Activated B cell treated with CpG ODN at 0.5 μM for 24 hours (primary cell): ENCODE results near the gene CEP164. TPM values are rescaled to one million over a fixed set of nuclear protein-coding genes. Genes with fewer than 3 reads are reported as not detected.

Source experiments
- ATAC-seq: fragments of 200-7000 bp; cut with Tn5 transposase; one replicate; pipeline ENCODE4 v1.10.0; 2021; ENCODE audit warnings: low read depth, mild to moderate bottlenecking, moderate library complexity
- CTCF ChIA-PET: fragments of 350-600 bp; sonication (Branson Sonifier 250); formaldehyde crosslinking; loops from one replicate; lab custom pipeline; 2021; ENCODE audit warnings: antibody characterized with exemption; lab: Charles Lee
- POLR2A ChIA-PET: fragments of 350-600 bp; sonication (Branson Sonifier 250); formaldehyde crosslinking; loops from one replicate; lab custom pipeline; 2021; ENCODE audit warnings: antibody characterized with exemption; lab: Charles Lee
- DNase-seq: peaks from one replicate; pipeline ENCODE4 v3.0.0; 2022
- H3K27ac Mint-ChIP-seq: one replicate; pipeline ENCODE4 v1.8.0; 2020; ENCODE audit warnings: mixed read lengths
- H3K27me3 Mint-ChIP-seq: one replicate; pipeline ENCODE4 v1.8.0; 2021; ENCODE audit warnings: mixed read lengths
- H3K36me3 Mint-ChIP-seq: one replicate; pipeline ENCODE4 v1.8.0; 2021; ENCODE audit warnings: low read depth, mixed read lengths
- H3K4me1 Mint-ChIP-seq: one replicate; pipeline ENCODE4 v1.8.0; 2021; ENCODE audit warnings: mixed read lengths
- H3K4me3 Mint-ChIP-seq: one replicate; pipeline ENCODE4 v1.8.0; 2020; ENCODE audit warnings: mild to moderate bottlenecking, mixed read lengths
- H3K9me3 Mint-ChIP-seq: one replicate; pipeline ENCODE4 v1.8.0; 2020; ENCODE audit warnings: mixed read lengths
- intact Hi-C: fragments of 100-400 bp; cut with micrococcal nuclease; formaldehyde crosslinking; loops from one replicate; pipeline ENCODE4 v1.15.1; 2024
- total RNA-seq: library from RNA; stranded (reverse); gene quantifications from 2 replicates; pipeline ENCODE4 v1.2.3, GENCODE V29; 2022
- TF ChIP-seq, protein P1 (sequence below): fragments of 200-600 bp; IDR thresholded peaks from one replicate; pipeline ENCODE4 v1.8.0; 2022; ENCODE audit warnings: antibody characterized with exemption, mild to moderate bottlenecking

The CEP164 gene
- total RNA-seq, 1 donor from 2014 or later, result 50.9 TPM

DNA sequence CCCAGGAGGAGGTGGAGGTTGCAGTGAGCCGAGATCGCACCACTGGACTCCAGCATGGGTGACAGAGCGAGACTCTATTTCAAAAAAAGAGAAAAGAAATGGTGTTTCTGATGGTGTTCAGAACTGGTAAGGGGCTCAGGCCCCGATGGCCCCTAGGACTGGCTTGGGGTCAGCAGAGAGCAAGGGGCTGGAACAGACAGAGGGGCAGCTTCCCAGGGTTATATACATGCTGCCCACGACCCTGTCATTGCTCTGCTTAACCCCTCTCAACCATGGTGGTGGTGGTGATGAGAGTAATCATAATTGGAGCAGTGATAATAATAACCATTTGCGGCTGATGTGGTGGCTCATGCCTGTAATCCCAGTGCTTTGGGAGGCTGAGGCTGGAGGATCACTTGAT, 79.4 kb downstream of the CEP164 start:
- no peaks in the 10 kb centered on the region for H3K27me3 Mint-ChIP-seq
- intact Hi-C loops, result no loop called here
- no peak overlapping the region for H3K27ac Mint-ChIP-seq
- POLR2A ChIA-PET, result interaction anchor here (0.7 kb wide), 1 partner anchor 355 kb away, joined by 7 read pairs; no protein-coding TSS in a partner anchor
- H3K4me3 Mint-ChIP-seq, result no peak overlapping the region
- ATAC-seq (no peak), DNase-seq (no peak)
- H3K36me3 Mint-ChIP-seq, result peaks cover 71% of the 10 kb centered on the region
- no peaks in the 10 kb centered on the region for H3K4me1 Mint-ChIP-seq
- peaks cover 8% of the 10 kb centered on the region for H3K9me3 Mint-ChIP-seq
- CTCF ChIA-PET, result no interaction called here
- TF ChIP-seq, protein P1, sequence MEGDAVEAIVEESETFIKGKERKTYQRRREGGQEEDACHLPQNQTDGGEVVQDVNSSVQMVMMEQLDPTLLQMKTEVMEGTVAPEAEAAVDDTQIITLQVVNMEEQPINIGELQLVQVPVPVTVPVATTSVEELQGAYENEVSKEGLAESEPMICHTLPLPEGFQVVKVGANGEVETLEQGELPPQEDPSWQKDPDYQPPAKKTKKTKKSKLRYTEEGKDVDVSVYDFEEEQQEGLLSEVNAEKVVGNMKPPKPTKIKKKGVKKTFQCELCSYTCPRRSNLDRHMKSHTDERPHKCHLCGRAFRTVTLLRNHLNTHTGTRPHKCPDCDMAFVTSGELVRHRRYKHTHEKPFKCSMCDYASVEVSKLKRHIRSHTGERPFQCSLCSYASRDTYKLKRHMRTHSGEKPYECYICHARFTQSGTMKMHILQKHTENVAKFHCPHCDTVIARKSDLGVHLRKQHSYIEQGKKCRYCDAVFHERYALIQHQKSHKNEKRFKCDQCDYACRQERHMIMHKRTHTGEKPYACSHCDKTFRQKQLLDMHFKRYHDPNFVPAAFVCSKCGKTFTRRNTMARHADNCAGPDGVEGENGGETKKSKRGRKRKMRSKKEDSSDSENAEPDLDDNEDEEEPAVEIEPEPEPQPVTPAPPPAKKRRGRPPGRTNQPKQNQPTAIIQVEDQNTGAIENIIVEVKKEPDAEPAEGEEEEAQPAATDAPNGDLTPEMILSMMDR, result no peak

DNA sequence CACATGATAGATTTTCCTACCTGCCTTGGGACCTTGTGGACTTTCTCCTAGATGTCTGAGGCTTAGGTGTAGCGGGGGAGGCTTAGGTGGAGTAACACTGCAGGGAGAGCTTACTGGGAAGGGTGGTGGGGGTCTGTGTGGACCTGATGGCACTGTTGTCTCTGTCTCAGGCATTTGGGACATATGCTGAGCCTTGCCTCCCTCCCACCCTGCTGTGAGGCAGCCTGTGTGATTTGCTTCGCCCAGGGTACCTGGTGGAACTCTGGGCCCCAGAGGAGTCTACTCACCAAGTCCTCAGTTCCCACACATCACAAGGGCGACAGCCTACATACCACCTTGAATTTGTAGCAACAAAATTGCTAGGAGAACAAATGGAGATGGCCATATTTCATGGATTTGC, 80.7 kb downstream of the CEP164 start:
- CTCF ChIA-PET, result no interaction called here
- Mint-ChIP-seq H3K36me3 (peaks cover 70% of the 10 kb centered on the region), H3K9me3 (peaks cover 8% of the 10 kb centered on the region), H3K4me3 (no peak overlapping the region), H3K27ac (no peak overlapping the region), H3K27me3 (no peaks in the 10 kb centered on the region), H3K4me1 (no peaks in the 10 kb centered on the region)
- TF ChIP-seq, protein P1, result no peak
- ATAC-seq (no peak), DNase-seq (no peak)
- intact Hi-C loops, result no loop called here
- POLR2A ChIA-PET, result no interaction called here

DNA sequence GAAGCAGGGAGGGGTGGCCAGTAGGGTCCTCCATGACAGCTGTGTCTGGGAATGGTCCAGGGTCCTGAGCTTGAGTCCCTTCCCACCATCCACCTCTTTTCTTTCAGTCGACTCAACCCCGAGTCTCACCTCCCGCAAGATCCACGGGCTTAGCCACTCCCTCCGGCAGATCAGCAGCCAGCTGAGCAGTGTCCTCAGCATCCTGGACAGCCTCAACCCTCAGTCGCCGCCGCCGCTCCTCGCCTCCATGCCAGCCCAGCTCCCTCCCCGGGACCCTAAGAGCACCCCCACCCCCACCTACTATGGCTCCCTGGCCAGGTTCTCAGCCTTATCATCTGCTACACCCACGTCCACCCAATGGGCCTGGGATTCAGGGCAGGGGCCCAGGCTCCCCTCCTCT, 81.9 kb downstream of the CEP164 start:
- no peak overlapping the region for H3K4me3 Mint-ChIP-seq
- H3K27ac Mint-ChIP-seq, result no peak overlapping the region
- TF ChIP-seq, protein P1, result no peak
- POLR2A ChIA-PET, result no interaction called here
- DNase-seq, result no peak
- peaks cover 60% of the 10 kb centered on the region for H3K36me3 Mint-ChIP-seq
- H3K27me3 Mint-ChIP-seq, result no peaks in the 10 kb centered on the region
- no peak for ATAC-seq
- intact Hi-C loops, result no loop called here
- CTCF ChIA-PET, result no interaction called here
- H3K9me3 Mint-ChIP-seq, result peaks cover 8% of the 10 kb centered on the region
- H3K4me1 Mint-ChIP-seq, result no peaks in the 10 kb centered on the region

DNA sequence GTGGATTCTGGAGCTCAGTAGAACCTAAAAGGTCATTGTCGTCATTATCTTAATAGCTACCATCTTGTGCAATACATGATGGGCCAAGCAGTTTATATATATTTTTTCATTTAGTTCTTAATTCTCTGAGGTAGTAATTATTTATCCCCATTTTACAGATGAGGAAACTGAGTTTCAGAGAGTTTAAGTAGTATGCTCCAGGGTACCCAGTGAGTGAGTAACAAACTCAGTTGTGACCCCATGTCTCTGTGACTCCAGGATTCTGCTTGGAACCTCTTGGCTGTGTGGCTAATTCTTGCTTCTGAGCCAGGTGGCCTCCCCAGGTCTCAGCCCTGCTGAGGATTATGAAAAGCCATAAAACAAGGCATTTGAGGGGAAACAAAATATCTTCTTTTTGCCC, 82.6 kb downstream of the CEP164 start:
- ChIA-PET POLR2A (no interaction called here), CTCF (no interaction called here)
- Mint-ChIP-seq H3K9me3 (peaks cover 6% of the 10 kb centered on the region), H3K4me3 (no peak overlapping the region), H3K4me1 (no peaks in the 10 kb centered on the region), H3K27me3 (no peaks in the 10 kb centered on the region), H3K36me3 (peaks cover 53% of the 10 kb centered on the region), H3K27ac (no peak overlapping the region)
- ATAC-seq (no peak), DNase-seq (no peak)
- intact Hi-C loops, result no loop called here
- TF ChIP-seq, protein P1, result no peak

DNA sequence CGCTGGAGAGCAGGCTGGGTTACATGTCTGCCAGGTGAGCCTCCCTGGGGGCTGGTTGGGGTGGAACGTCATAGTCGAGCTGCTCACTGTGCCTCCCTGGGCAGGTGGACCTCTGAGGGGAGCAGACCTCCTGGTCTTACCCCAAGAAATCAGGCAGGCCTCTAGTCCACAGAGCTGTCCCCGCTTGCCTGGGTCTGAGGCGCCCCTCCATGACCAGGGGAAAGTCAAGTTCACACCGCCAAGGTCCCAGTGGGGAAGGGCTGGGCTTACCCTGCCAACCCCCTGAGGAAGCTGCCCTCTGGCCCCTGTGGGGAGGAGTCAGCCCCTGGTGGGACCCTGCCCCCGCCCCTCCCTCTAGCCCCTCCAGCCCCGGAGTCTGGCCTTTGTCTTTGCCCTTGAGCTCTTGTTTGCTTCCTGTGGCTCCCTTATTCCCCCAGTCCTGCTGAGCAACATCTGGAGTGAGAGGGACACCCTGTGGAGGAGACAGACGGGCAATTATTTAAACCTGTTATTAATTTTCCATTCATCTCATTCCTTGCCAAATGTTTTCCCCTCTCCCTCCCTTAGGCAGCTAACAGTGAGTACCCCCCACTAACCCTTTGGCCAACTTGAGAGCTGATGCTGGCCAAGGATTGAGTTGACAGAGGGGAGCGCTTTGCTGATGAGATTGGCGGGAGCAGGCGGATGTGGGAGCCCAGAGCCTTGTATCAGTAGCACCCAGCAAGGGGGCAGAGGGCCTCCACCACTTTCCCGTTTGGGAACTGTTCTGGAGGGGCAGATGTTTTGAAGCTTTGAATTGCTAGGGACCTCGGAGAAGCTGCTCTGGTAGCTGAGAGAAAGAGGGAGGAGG, 83.4 kb downstream of the CEP164 start:
- H3K36me3 Mint-ChIP-seq, result peaks cover 44% of the 10 kb centered on the region
- no peaks in the 10 kb centered on the region for H3K4me1 Mint-ChIP-seq
- ChIA-PET CTCF (no interaction called here), POLR2A (no interaction called here)
- H3K4me3 Mint-ChIP-seq, result no peak overlapping the region
- TF ChIP-seq, protein P1, result no peak
- peaks cover 1% of the 10 kb centered on the region for H3K9me3 Mint-ChIP-seq
- intact Hi-C loops, result no loop called here
- no peak overlapping the region for H3K27ac Mint-ChIP-seq
- DNase-seq (no peak), ATAC-seq (no peak)
- H3K27me3 Mint-ChIP-seq, result no peaks in the 10 kb centered on the region
